H9 (cell line): Measurements from ENCODE around the gene NLRP12. TPM values are rescaled to one million over a fixed set of nuclear protein-coding genes. Genes with fewer than 3 reads are reported as not detected.

Source experiments
- DNase-seq: peaks from one replicate; pipeline ENCODE4 v3.0.0-alpha.2; 2017
- H2AFZ ChIP-seq: one replicate; pipeline ENCODE4 v1.6.1; 2013; ENCODE audit warnings: mild to moderate bottlenecking, low read length, control low read depth, moderate library complexity
- H2AK5ac ChIP-seq: 2 replicates; pipeline ENCODE4 v1.6.1; 2013; ENCODE audit warnings: low read length, control low read depth, mixed read lengths; ENCODE audit not compliant: insufficient read length
- H2BK120ac ChIP-seq: one replicate; pipeline ENCODE4 v1.6.1; 2013; ENCODE audit warnings: low read depth, mild to moderate bottlenecking, low read length, control low read depth, inconsistent platforms; ENCODE audit not compliant: poor library complexity, severe bottlenecking
- H2BK12ac ChIP-seq: 2 replicates; pipeline ENCODE4 v1.6.1; 2013; ENCODE audit warnings: low read length, control low read depth, mixed read lengths, low read depth; ENCODE audit not compliant: insufficient read length
- H2BK15ac ChIP-seq: 2 replicates; pipeline ENCODE4 v1.6.1; 2013; ENCODE audit warnings: low read depth, low read length, control low read depth
- H2BK20ac ChIP-seq: one replicate; pipeline ENCODE4 v1.6.1; 2013; ENCODE audit warnings: low read depth, mild to moderate bottlenecking, low read length, control low read depth, inconsistent platforms; ENCODE audit not compliant: poor library complexity, severe bottlenecking
- H2BK5ac ChIP-seq: 2 replicates; pipeline ENCODE4 v1.6.1; 2013; ENCODE audit warnings: low read length, control low read depth, mixed read lengths; ENCODE audit not compliant: insufficient read length
- H3K14ac ChIP-seq: 2 replicates; pipeline ENCODE4 v1.6.1; 2013; ENCODE audit warnings: low read length, control low read depth; ENCODE audit not compliant: insufficient read depth
- H3K18ac ChIP-seq: 2 replicates; pipeline ENCODE4 v1.6.1; 2013; ENCODE audit warnings: low read depth, mild to moderate bottlenecking, mixed read lengths, low read length, control low read depth; ENCODE audit not compliant: insufficient read length
- H3K23ac ChIP-seq: 2 replicates; pipeline ENCODE4 v1.6.1; 2013; ENCODE audit warnings: low read length, control low read depth, mixed read lengths, low read depth; ENCODE audit not compliant: insufficient read length
- H3K23me2 ChIP-seq: 2 replicates; pipeline ENCODE4 v1.6.1; 2013; ENCODE audit warnings: low read depth, mild to moderate bottlenecking, mixed read lengths, low read length, control low read depth; ENCODE audit not compliant: insufficient read length, poor library complexity, severe bottlenecking
- H3K27ac ChIP-seq: 2 replicates; pipeline ENCODE4 v1.5.1; 2013; ENCODE audit warnings: low read length, control low read depth, mixed read lengths, low read depth; ENCODE audit not compliant: insufficient read length
- H3K27me3 ChIP-seq: 2 replicates; pipeline ENCODE4 v1.6.1; 2013; ENCODE audit warnings: low read length, control low read depth, inconsistent platforms; ENCODE audit not compliant: insufficient read depth
- H3K4ac ChIP-seq: 2 replicates; pipeline ENCODE4 v1.6.1; 2013; ENCODE audit warnings: low read depth, mild to moderate bottlenecking, control low read depth, inconsistent platforms, low read length, moderate library complexity
- H3K4me1 ChIP-seq: 2 replicates; pipeline ENCODE4 v1.6.1; 2013; ENCODE audit warnings: low read length, control low read depth, inconsistent platforms; ENCODE audit not compliant: insufficient read depth
- H3K4me2 ChIP-seq: 2 replicates; pipeline ENCODE4 v1.6.1; 2013; ENCODE audit warnings: low read length, control low read depth, mixed read lengths; ENCODE audit not compliant: insufficient read length, insufficient read depth
- H3K56ac ChIP-seq: 2 replicates; pipeline ENCODE4 v1.6.1; 2013; ENCODE audit warnings: low read depth, mild to moderate bottlenecking, mixed read lengths, low read length, control low read depth; ENCODE audit not compliant: insufficient read length
- H3K79me1 ChIP-seq: 2 replicates; pipeline ENCODE4 v1.6.1; 2013; ENCODE audit warnings: low read depth, mild to moderate bottlenecking, moderate library complexity, low read length, control low read depth, inconsistent platforms; ENCODE audit not compliant: insufficient read depth, poor library complexity, severe bottlenecking
- H3K79me2 ChIP-seq: 2 replicates; pipeline ENCODE4 v1.6.1; 2013; ENCODE audit warnings: low read length, control low read depth, inconsistent platforms; ENCODE audit not compliant: insufficient read depth
- H3K9ac ChIP-seq: 2 replicates; pipeline ENCODE4 v1.6.1; 2013; ENCODE audit warnings: low read length, control low read depth, mixed read lengths; ENCODE audit not compliant: insufficient read length; ENCODE audit errors: extremely low read depth
- H3K9me3 ChIP-seq: one replicate; pipeline ENCODE4 v1.6.1; 2013; ENCODE audit warnings: low read depth, low read length, inconsistent platforms; ENCODE audit not compliant: control insufficient read depth
- H3T11ph ChIP-seq: one replicate; pipeline ENCODE4 v1.6.1; 2013; ENCODE audit warnings: mild to moderate bottlenecking, low read length, control low read depth, inconsistent platforms
- H4K20me1 ChIP-seq: one replicate; pipeline ENCODE4 v1.6.1; 2013; ENCODE audit not compliant: control insufficient read depth, insufficient read length, insufficient read depth
- H4K5ac ChIP-seq: 2 replicates; pipeline ENCODE4 v1.6.1; 2013; ENCODE audit warnings: low read depth, mild to moderate bottlenecking, mixed read lengths, low read length, control low read depth; ENCODE audit not compliant: insufficient read length
- H4K8ac ChIP-seq: replicated peaks from 2 replicates; pipeline ENCODE4 v1.6.1; 2013; ENCODE audit warnings: low read length, control low read depth, mixed read lengths, low read depth; ENCODE audit not compliant: insufficient read length
- H4K91ac ChIP-seq: 2 replicates; pipeline ENCODE4 v1.6.1; 2013; ENCODE audit warnings: low read depth, mild to moderate bottlenecking, moderate library complexity, mixed read lengths, low read length, control low read depth; ENCODE audit not compliant: insufficient read length
- H3K27ac Mint-ChIP-seq, 3 experiments: 2 replicates in 2 of 3; 3 replicates in 1 of 3; pipeline ENCODE4 v1.8.0; 2020 to 2021; ENCODE audit warnings: mixed read lengths in 3 of 3, mild to moderate bottlenecking in 1 of 3, moderate library complexity in 1 of 3
- H3K27me3 Mint-ChIP-seq: 2 replicates; pipeline ENCODE4 v1.8.0; 2021; ENCODE audit warnings: low read depth, mild to moderate bottlenecking, moderate library complexity, mixed read lengths
- H3K36me3 Mint-ChIP-seq, 3 experiments: 2 replicates in 2 of 3; 3 replicates in 1 of 3; pipeline ENCODE4 v1.8.0; 2020 to 2021; ENCODE audit warnings: low read depth in 3 of 3, mixed read lengths in 3 of 3; ENCODE audit not compliant: insufficient read depth in 1 of 3
- H3K4me1 Mint-ChIP-seq, 2 experiments: 2 replicates each; pipeline ENCODE4 v1.8.0; 2020; ENCODE audit warnings: mixed read lengths in 2 of 2
- H3K4me3 Mint-ChIP-seq, 2 experiments: 2 replicates in 1 of 2; 3 replicates in 1 of 2; pipeline ENCODE4 v1.8.0; 2020 to 2021; ENCODE audit warnings: mild to moderate bottlenecking in 2 of 2, mixed read lengths in 2 of 2, moderate library complexity in 1 of 2
- H3K9me3 Mint-ChIP-seq, 2 experiments: 2 replicates in 1 of 2; 3 replicates in 1 of 2; pipeline ENCODE4 v1.8.0; 2020; ENCODE audit warnings: mild to moderate bottlenecking in 2 of 2, mixed read lengths in 2 of 2, moderate library complexity in 1 of 2
- whole genome bisulfite sequencing: extraction: QIAGEN DNeasy Blood & Tissue Kit; methylation state at CpG from one replicate; pipeline ENCODE4 v1.1.7; 2013; ENCODE audit warnings: missing lambda C conversion rate, low lambda C conversion rate, mixed read lengths; ENCODE audit not compliant: insufficient read length; ENCODE audit errors: extremely low coverage; 5-methylcytosine and 5-hydroxymethylcytosine counted together
- total RNA-seq: library from RNA; stranded (reverse); gene quantifications from 2 replicates; pipeline ENCODE4 v1.2.1, GENCODE V29; 2021
- TF ChIP-seq, protein P1 (sequence below): fragments of 200-600 bp; sonication (generic); conservative IDR thresholded peaks from 3 replicates; pipeline ENCODE4 v1.8.0; 2021; ENCODE audit warnings: antibody characterized with exemption, mild to moderate bottlenecking

Gene NLRP12
- total RNA-seq, 1 experiment from 2014 or later, result 4.0 TPM

GRCh38 chr19:53828531-53828930, 4.4 kb upstream of the NLRP12 start:
- no CpG with 5 or more reads among the region's 3 CpGs for WGBS
- H3K9me3 Mint-ChIP-seq, result no peaks in the 10 kb centered on the region; a peak in 2 of 5 replicates
- no peak overlapping the region for H2AFZ ChIP-seq
- H3K9me3 ChIP-seq, result no peaks in the 10 kb centered on the region
- H3K14ac ChIP-seq, result no peak overlapping the region
- H3K18ac ChIP-seq, result no peak overlapping the region
- TF ChIP-seq, protein P1, sequence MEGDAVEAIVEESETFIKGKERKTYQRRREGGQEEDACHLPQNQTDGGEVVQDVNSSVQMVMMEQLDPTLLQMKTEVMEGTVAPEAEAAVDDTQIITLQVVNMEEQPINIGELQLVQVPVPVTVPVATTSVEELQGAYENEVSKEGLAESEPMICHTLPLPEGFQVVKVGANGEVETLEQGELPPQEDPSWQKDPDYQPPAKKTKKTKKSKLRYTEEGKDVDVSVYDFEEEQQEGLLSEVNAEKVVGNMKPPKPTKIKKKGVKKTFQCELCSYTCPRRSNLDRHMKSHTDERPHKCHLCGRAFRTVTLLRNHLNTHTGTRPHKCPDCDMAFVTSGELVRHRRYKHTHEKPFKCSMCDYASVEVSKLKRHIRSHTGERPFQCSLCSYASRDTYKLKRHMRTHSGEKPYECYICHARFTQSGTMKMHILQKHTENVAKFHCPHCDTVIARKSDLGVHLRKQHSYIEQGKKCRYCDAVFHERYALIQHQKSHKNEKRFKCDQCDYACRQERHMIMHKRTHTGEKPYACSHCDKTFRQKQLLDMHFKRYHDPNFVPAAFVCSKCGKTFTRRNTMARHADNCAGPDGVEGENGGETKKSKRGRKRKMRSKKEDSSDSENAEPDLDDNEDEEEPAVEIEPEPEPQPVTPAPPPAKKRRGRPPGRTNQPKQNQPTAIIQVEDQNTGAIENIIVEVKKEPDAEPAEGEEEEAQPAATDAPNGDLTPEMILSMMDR, result no peak
- no peak overlapping the region for H4K5ac ChIP-seq
- H3K9ac ChIP-seq, result no peak overlapping the region
- no peak overlapping the region for H3K56ac ChIP-seq
- H3K27me3 ChIP-seq, result no peaks in the 10 kb centered on the region
- no peak overlapping the region for H3K23ac ChIP-seq
- no peaks in the 10 kb centered on the region for H3K23me2 ChIP-seq
- H3T11ph ChIP-seq, result no peak overlapping the region
- H3K27ac ChIP-seq, result no peak overlapping the region
- peaks cover 0 to 15% (median 7%) of the 10 kb centered on the region in 3 experiments; a peak in 4 of 7 replicates for H3K36me3 Mint-ChIP-seq
- no peaks in the 10 kb centered on the region for H3K79me1 ChIP-seq
- H3K79me2 ChIP-seq, result peaks cover 3% of the 10 kb centered on the region; the same call in 1 of the 2 replicates
- peak overlapping the region in 1 of 3 experiments; percentile 30; a peak in 1 of 7 replicates for H3K27ac Mint-ChIP-seq
- H2BK12ac ChIP-seq, result no peak overlapping the region
- no peak overlapping the region for H3K4me3 Mint-ChIP-seq
- no peaks in the 10 kb centered on the region for H4K20me1 ChIP-seq
- no peak overlapping the region for H2BK20ac ChIP-seq
- H3K4me1 Mint-ChIP-seq, result peaks cover 32 to 34% of the 10 kb centered on the region in 2 experiments
- H4K8ac ChIP-seq, result no peak overlapping the region
- H2BK5ac ChIP-seq, result no peak overlapping the region
- no peak for DNase-seq
- no peak overlapping the region for H3K4ac ChIP-seq
- no peaks in the 10 kb centered on the region; the same call in 1 of the 2 replicates for H3K4me1 ChIP-seq
- H2BK15ac ChIP-seq, result no peak overlapping the region
- no peak overlapping the region for H2BK120ac ChIP-seq
- H2AK5ac ChIP-seq, result no peak overlapping the region
- no peak overlapping the region for H3K4me2 ChIP-seq
- no peak overlapping the region for H4K91ac ChIP-seq
- H3K27me3 Mint-ChIP-seq, result no peaks in the 10 kb centered on the region; the same call in 1 of the 2 replicates
